B cell (primary cell): ENCODE results near the gene DHRS7. TPM values are rescaled to one million over a fixed set of nuclear protein-coding genes. Genes with fewer than 3 reads are reported as not detected.

Experiments used
- ATAC-seq: fragments of 200-7000 bp; cut with Tn5 transposase; one replicate; pipeline ENCODE4 v1.10.0; 2021; ENCODE audit warnings: low read depth, mild to moderate bottlenecking, moderate number of reproducible peaks, moderate library complexity
- CTCF ChIA-PET: fragments of 350-600 bp; sonication (Branson Sonifier 250); formaldehyde crosslinking; loops from one replicate; lab custom pipeline; 2021; ENCODE audit warnings: antibody characterized with exemption, inconsistent platforms; lab: Charles Lee
- POLR2A ChIA-PET: fragments of 350-600 bp; sonication (Branson Sonifier 250); formaldehyde crosslinking; loops from one replicate; lab custom pipeline; 2021; ENCODE audit warnings: antibody characterized with exemption; lab: Charles Lee
- DNase-seq: peaks from one replicate; pipeline ENCODE4 v3.0.0; 2013
- H2AFZ ChIP-seq: 2 replicates; pipeline ENCODE4 v1.6.1; 2012; ENCODE audit warnings: mild to moderate bottlenecking, low read depth, low read length; ENCODE audit not compliant: insufficient read depth, poor library complexity, severe bottlenecking
- H3K27ac ChIP-seq, 2 donors: 1 replicate in 1 of 2; 2 replicates in 1 of 2; pipeline ENCODE4 v1.5.1; 2012 to 2013; ENCODE audit warnings: low read length in 2 of 2, mild to moderate bottlenecking in 2 of 2, moderate library complexity in 1 of 2
- H3K27me3 ChIP-seq, 4 experiments: fragments of 200-600 bp in 1 of 4; sonication (generic) in 1 of 4; replicated peaks in 1 of 4; 1 replicate in 2 of 4; 2 replicates in 2 of 4; pipeline versions ENCODE4 v1.6.1 to v1.7.0; 2013 to 2016; ENCODE audit warnings: low read length in 3 of 4, mild to moderate bottlenecking in 2 of 4, mixed read lengths in 1 of 4, moderate library complexity in 1 of 4; ENCODE audit not compliant: insufficient read depth in 4 of 4, control insufficient read depth in 3 of 4; ENCODE audit errors: control extremely low read depth in 1 of 4
- H3K36me3 ChIP-seq, 2 experiments: replicated peaks in 1 of 2; 1 replicate in 1 of 2; 2 replicates in 1 of 2; pipeline versions ENCODE4 v1.6.1 to v1.7.1; 2013; ENCODE audit warnings: low read length in 1 of 2; ENCODE audit not compliant: insufficient read depth in 2 of 2, control insufficient read depth in 1 of 2; ENCODE audit errors: control extremely low read depth in 1 of 2, extremely low read depth in 1 of 2
- H3K4me1 ChIP-seq, 2 donors: fragments of 200-600 bp in 1 of 2; sonication (generic) in 1 of 2; 1 replicate in 1 of 2; 2 replicates in 1 of 2; pipeline versions ENCODE4 v1.5.1 to v1.6.1; 2013 to 2017; ENCODE audit warnings: low read length in 2 of 2; ENCODE audit not compliant: control insufficient read depth in 2 of 2, insufficient read depth in 2 of 2
- H3K4me2 ChIP-seq: replicated peaks from 2 replicates; pipeline ENCODE3; 2012; ENCODE audit warnings: mild to moderate bottlenecking, low read depth, low read length; ENCODE audit not compliant: poor library complexity, severe bottlenecking
- H3K4me3 ChIP-seq, 5 experiments: fragments of 200-600 bp in 1 of 5; sonication (generic) in 1 of 5; 1 replicate in 3 of 5; 2 replicates in 2 of 5; pipeline versions ENCODE4 v1.5.1 to v1.7.0; 2011 to 2016; ENCODE audit warnings: low read length in 4 of 5, mild to moderate bottlenecking in 4 of 5, low read depth in 2 of 5, control low read depth in 1 of 5, moderate library complexity in 1 of 5; ENCODE audit not compliant: insufficient read depth in 1 of 5; ENCODE audit errors: control extremely low read depth in 1 of 5, extremely low read depth in 1 of 5
- H3K79me2 ChIP-seq: fragments of 200-600 bp; sonication (generic); one replicate; pipeline ENCODE4 v1.6.0; 2016; ENCODE audit warnings: low read length; ENCODE audit not compliant: control insufficient read depth, insufficient read depth
- H3K9ac ChIP-seq: fragments of 200-600 bp; sonication (generic); 2 replicates; pipeline ENCODE4 v1.6.1; 2017; ENCODE audit warnings: mild to moderate bottlenecking, low read length, moderate library complexity
- H3K9me3 ChIP-seq, 3 donors: one replicate each; pipeline versions ENCODE4 v1.6.1 to v1.7.1; 2013; ENCODE audit warnings: low read length in 2 of 3; ENCODE audit not compliant: control insufficient read depth in 2 of 3, insufficient read depth in 1 of 3; ENCODE audit errors: control extremely low read depth in 1 of 3
- H4K20me1 ChIP-seq: 2 replicates; pipeline ENCODE4 v1.6.0; 2012; ENCODE audit warnings: mild to moderate bottlenecking, low read length; ENCODE audit not compliant: insufficient read depth, control insufficient read depth, poor library complexity, severe bottlenecking
- H3K27ac Mint-ChIP-seq: one replicate; pipeline ENCODE4 v1.8.0; 2021; ENCODE audit warnings: mixed read lengths
- H3K27me3 Mint-ChIP-seq: one replicate; pipeline ENCODE4 v1.8.0; 2021; ENCODE audit warnings: mixed read lengths
- H3K4me1 Mint-ChIP-seq: one replicate; pipeline ENCODE4 v1.8.0; 2021; ENCODE audit warnings: mixed read lengths
- H3K4me3 Mint-ChIP-seq: one replicate; pipeline ENCODE4 v1.8.0; 2021; ENCODE audit warnings: mixed read lengths
- H3K9me3 Mint-ChIP-seq: one replicate; pipeline ENCODE4 v1.8.0; 2022; ENCODE audit warnings: mixed read lengths; ENCODE audit not compliant: insufficient read depth
- CTCF ChIP-seq: fragments of 200-600 bp; IDR thresholded peaks from one replicate; pipeline ENCODE4 v1.8.0; 2022; ENCODE audit warnings: antibody characterized with exemption, mild to moderate bottlenecking
- EZH2 ChIP-seq: IDR thresholded peaks from 2 replicates; pipeline ENCODE4 v1.6.1; 2012; ENCODE audit warnings: borderline replicate concordance, low read depth, mild to moderate bottlenecking, moderate library complexity, low read length; ENCODE audit not compliant: insufficient read depth, poor library complexity, severe bottlenecking
- WGBS: methylation state at CpG from one replicate; pipeline ENCODE4 v1.1.5; 2013; ENCODE audit warnings: missing lambda C conversion rate; ENCODE audit not compliant: insufficient coverage; 5-methylcytosine and 5-hydroxymethylcytosine counted together
- intact Hi-C: fragments of 100-400 bp; cut with micrococcal nuclease; formaldehyde crosslinking; loops from one replicate; pipeline ENCODE4 v1.10.0; 2022
- polyA plus RNA-seq: library from polyadenylated mRNA; depleted of rRNA; stranded (reverse); fragments of >200 nt; gene quantifications from 2 replicates; pipeline ENCODE4 v1.2.3, GENCODE V29; 2012
- total RNA-seq, 2 donors: library from RNA; stranded (reverse); fragments of 120-200 nt in 1 of 2; gene quantifications; 1 replicate in 1 of 2; 2 replicates in 1 of 2; pipeline versions ENCODE4 v1.2.3 to v1.2.4, GENCODE V29; 2013 to 2022

DHRS7 gene
- total and polyA plus RNA-seq, 2 donors (not counting 1 experiment from before 2014, with no cell fraction given) = 25.0 to 47.5 TPM

GRCh38 chr14:60125918-60126317 lies 39.3 kb downstream of the DHRS7 start:
- ATAC-seq = no peak
- Mint-ChIP-seq H3K9me3 (no peaks in the 10 kb centered on the region), H3K27me3 (no peaks in the 10 kb centered on the region), H3K27ac (no peak overlapping the region), H3K4me1 (no peaks in the 10 kb centered on the region), H3K4me3 (no peak overlapping the region)
- Histone ChIP-seq H2AFZ (no peak overlapping the region), H3K9me3 (peaks cover 0 to 3% (median 0%) of the 10 kb centered on the region in 3 donors), H3K36me3 (peaks cover 24 to 58% of the 10 kb centered on the region in 2 experiments), H3K27me3 (no peaks in the 10 kb centered on the region), H3K4me2 (no peak overlapping the region), H4K20me1 (no peaks in the 10 kb centered on the region), H3K79me2 (no peaks in the 10 kb centered on the region), H3K9ac (no peak overlapping the region), H3K4me1 (no peaks in the 10 kb centered on the region), H3K27ac (no peak overlapping the region), H3K4me3 (no peak overlapping the region)
- CTCF ChIA-PET = interaction anchor here (1.0 kb wide), 1 partner anchor 161 kb away, joined by 3 read pairs; no protein-coding TSS in a partner anchor
- DNase-seq = no peak
- intact Hi-C loops = no loop called here
- POLR2A ChIA-PET = no interaction called here
- TF ChIP-seq EZH2 (no peak), CTCF (no peak)

- Mint-ChIP-seq H3K27me3 (no peaks in the 10 kb centered on the region), H3K4me1 (peaks cover 6% of the 10 kb centered on the region), H3K9me3 (no peaks in the 10 kb centered on the region), H3K4me3 (no peak overlapping the region), H3K27ac (no peak overlapping the region)
- Histone ChIP-seq H3K27ac (no peak overlapping the region), H2AFZ (no peak overlapping the region), H3K4me3 (no peak overlapping the region), H3K79me2 (no peaks in the 10 kb centered on the region), H3K4me1 (no peaks in the 10 kb centered on the region), H3K9ac (no peak overlapping the region), H3K4me2 (no peak overlapping the region), H3K36me3 (peaks cover 2 to 33% of the 10 kb centered on the region in 2 experiments), H3K27me3 (no peaks in the 10 kb centered on the region), H4K20me1 (no peaks in the 10 kb centered on the region), H3K9me3 (no peaks in the 10 kb centered on the region)
- no peak for ATAC-seq
- DNase-seq = no peak
- no CpG with 5 or more reads among the region's 4 CpGs for WGBS
- intact Hi-C loops = no loop called here
- CTCF ChIA-PET = interaction anchor here (0.7 kb wide), 1 partner anchor 66 kb away, joined by 3 read pairs; no protein-coding TSS in a partner anchor
- TF ChIP-seq EZH2 = no peak
- TF ChIP-seq CTCF = no peak
- POLR2A ChIA-PET = no interaction called here
These were observed 49.0 kb downstream of the DHRS7 start for GRCh38 chr14:60116181-60116580.
